DOHH2 (cell line): ENCODE data around the gene ZNF280B.

Experiments
- H3F3A ChIP-seq: fragments of 200-600 bp; sonication (generic), shearing (Covaris generic); 2 replicates; pipeline ENCODE4 v1.6.0; 2016; ENCODE audit warnings: antibody characterized with exemption, mild to moderate bottlenecking; ENCODE audit not compliant: control insufficient read depth, insufficient read depth
- H3K27ac ChIP-seq: fragments of 200-600 bp; sonication (generic); 2 replicates; pipeline ENCODE4 v1.5.1; 2014; ENCODE audit warnings: low read depth, mild to moderate bottlenecking, low read length, moderate library complexity
- H3K27me3 ChIP-seq: fragments of 200-600 bp; sonication (generic); 2 replicates; pipeline ENCODE4 v1.6.1; 2014; ENCODE audit warnings: mild to moderate bottlenecking, low read length, mixed read lengths; ENCODE audit not compliant: control insufficient read depth
- H3K36me3 ChIP-seq: fragments of 200-600 bp; sonication (generic); 2 replicates; pipeline ENCODE4 v1.6.1; 2014; ENCODE audit warnings: mild to moderate bottlenecking, low read length, moderate library complexity, mixed read lengths; ENCODE audit not compliant: control insufficient read depth
- H3K4me1 ChIP-seq: fragments of 200-600 bp; sonication (generic); 2 replicates; pipeline ENCODE4 v1.6.1; 2014; ENCODE audit warnings: mild to moderate bottlenecking, low read length, mixed read lengths; ENCODE audit not compliant: control insufficient read depth
- H3K4me2 ChIP-seq: fragments of 200-600 bp; sonication (generic); 2 replicates; pipeline ENCODE4 v1.6.0; 2014; ENCODE audit warnings: mild to moderate bottlenecking, low read length, moderate library complexity
- H3K4me3 ChIP-seq: fragments of 200-600 bp; sonication (generic); 2 replicates; pipeline ENCODE4 v1.5.1; 2014; ENCODE audit warnings: mild to moderate bottlenecking, low read length, mixed read lengths
- H3K79me2 ChIP-seq: fragments of 200-600 bp; sonication (generic); 2 replicates; pipeline ENCODE4 v1.6.1; 2014; ENCODE audit warnings: mild to moderate bottlenecking, low read length, mixed read lengths; ENCODE audit not compliant: control insufficient read depth
- H3K9me2 ChIP-seq: fragments of 200-600 bp; sonication (generic); replicated peaks from 2 replicates; pipeline ENCODE4 v1.6.1; 2014; ENCODE audit warnings: mild to moderate bottlenecking, low read length, mixed read lengths; ENCODE audit not compliant: control insufficient read depth
- H3K9me3 ChIP-seq: fragments of 200-600 bp; sonication (generic); 2 replicates; pipeline ENCODE4 v1.6.1; 2014; ENCODE audit warnings: antibody characterized with exemption, low read length, mixed read lengths; ENCODE audit not compliant: control insufficient read depth, insufficient read depth
- H4K20me1 ChIP-seq: fragments of 200-600 bp; sonication (generic); 2 replicates; pipeline ENCODE4 v1.6.0; 2014; ENCODE audit warnings: low read depth, mild to moderate bottlenecking, antibody characterized with exemption, low read length, moderate library complexity; ENCODE audit not compliant: control insufficient read depth, insufficient read depth
- EZH2phosphoT487 ChIP-seq: fragments of 200-600 bp; sonication (generic); IDR thresholded peaks from 2 replicates; pipeline ENCODE4 v1.6.1; 2017; ENCODE audit warnings: borderline replicate concordance, mild to moderate bottlenecking, antibody characterized with exemption, low read length, moderate library complexity, mixed read lengths
- TF ChIP-seq, protein P1 (sequence below): fragments of 200-600 bp; sonication (generic); IDR thresholded peaks from one replicate; pipeline ENCODE4 v1.5.1; 2014; ENCODE audit warnings: antibody characterized with exemption, mild to moderate bottlenecking, low read depth, low read length; ENCODE audit not compliant: poor library complexity, severe bottlenecking

ZNF280B gene

GRCh38 chr22:22521631-22522030 is 13.1 kb upstream of the ZNF280B start:
- H3K9me3 ChIP-seq: no peaks in the 10 kb centered on the region
- no peak overlapping the region for H3K4me3 ChIP-seq
- H3K36me3 ChIP-seq: no peaks in the 10 kb centered on the region
- H3K27me3 ChIP-seq: no peaks in the 10 kb centered on the region
- H3K79me2 ChIP-seq: no peaks in the 10 kb centered on the region
- H3F3A ChIP-seq: no peaks in the 10 kb centered on the region
- H3K9me2 ChIP-seq: no peaks in the 10 kb centered on the region
- peaks cover 44% of the 10 kb centered on the region for H3K4me1 ChIP-seq
- 0 out of 2 replicates have a peak overlapping the region, but pooled peaks have one; percentile 58 for H3K27ac ChIP-seq
- TF ChIP-seq, protein P1, sequence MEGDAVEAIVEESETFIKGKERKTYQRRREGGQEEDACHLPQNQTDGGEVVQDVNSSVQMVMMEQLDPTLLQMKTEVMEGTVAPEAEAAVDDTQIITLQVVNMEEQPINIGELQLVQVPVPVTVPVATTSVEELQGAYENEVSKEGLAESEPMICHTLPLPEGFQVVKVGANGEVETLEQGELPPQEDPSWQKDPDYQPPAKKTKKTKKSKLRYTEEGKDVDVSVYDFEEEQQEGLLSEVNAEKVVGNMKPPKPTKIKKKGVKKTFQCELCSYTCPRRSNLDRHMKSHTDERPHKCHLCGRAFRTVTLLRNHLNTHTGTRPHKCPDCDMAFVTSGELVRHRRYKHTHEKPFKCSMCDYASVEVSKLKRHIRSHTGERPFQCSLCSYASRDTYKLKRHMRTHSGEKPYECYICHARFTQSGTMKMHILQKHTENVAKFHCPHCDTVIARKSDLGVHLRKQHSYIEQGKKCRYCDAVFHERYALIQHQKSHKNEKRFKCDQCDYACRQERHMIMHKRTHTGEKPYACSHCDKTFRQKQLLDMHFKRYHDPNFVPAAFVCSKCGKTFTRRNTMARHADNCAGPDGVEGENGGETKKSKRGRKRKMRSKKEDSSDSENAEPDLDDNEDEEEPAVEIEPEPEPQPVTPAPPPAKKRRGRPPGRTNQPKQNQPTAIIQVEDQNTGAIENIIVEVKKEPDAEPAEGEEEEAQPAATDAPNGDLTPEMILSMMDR: no peak
- TF ChIP-seq EZH2phosphoT487: no peak
- no peaks in the 10 kb centered on the region for H4K20me1 ChIP-seq
- peak overlapping the region; percentile 75 for H3K4me2 ChIP-seq

- H4K20me1 ChIP-seq: no peaks in the 10 kb centered on the region
- peak overlapping the region; percentile 56 for H3K4me3 ChIP-seq
- H3K9me2 ChIP-seq: no peaks in the 10 kb centered on the region
- H3K27me3 ChIP-seq: no peaks in the 10 kb centered on the region
- no peak for TF ChIP-seq EZH2phosphoT487
- TF ChIP-seq, protein P1: no peak
- H3K9me3 ChIP-seq: no peaks in the 10 kb centered on the region
- H3K36me3 ChIP-seq: no peaks in the 10 kb centered on the region
- peaks cover 44% of the 10 kb centered on the region for H3K4me1 ChIP-seq
- no peaks in the 10 kb centered on the region for H3K79me2 ChIP-seq
- H3K27ac ChIP-seq: peak overlapping the region; percentile 58
- no peaks in the 10 kb centered on the region for H3F3A ChIP-seq
- H3K4me2 ChIP-seq: peak overlapping the region; percentile 75
Measured at GRCh38 chr22:22520667-22521602, 12.4 kb upstream of the ZNF280B start.

DNA sequence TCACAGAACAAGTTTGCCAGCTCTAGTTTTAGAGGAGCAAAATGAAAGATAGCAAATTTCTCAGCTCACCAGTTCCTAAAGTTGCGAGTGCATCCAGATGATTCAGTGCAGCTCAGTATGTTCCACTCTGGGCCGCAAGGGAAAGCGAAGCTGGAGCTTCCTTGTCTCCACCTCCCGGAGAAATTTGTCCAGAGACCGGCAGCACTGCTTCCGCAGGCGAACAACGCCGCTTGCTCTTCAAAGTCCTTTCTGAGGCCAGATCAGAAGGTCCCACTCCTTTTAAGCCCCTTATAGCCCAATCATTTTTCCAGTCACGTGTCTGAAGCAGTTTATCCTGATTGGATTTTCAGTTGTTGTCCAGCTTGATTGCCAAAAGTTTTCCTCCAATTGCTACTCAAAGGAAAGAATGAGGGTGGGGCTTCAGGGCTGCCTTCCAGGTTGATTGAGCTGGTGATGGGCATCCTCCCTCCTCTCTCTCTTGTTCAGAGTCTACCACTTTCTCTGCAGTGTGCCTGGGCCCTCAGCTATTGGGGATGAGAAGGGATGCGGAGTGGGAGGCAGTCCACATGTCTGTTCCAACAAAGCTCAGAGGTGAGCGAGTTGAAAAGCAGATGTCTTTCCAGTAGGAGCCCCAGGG is 11.6 kb upstream of the ZNF280B start, which contains the start of gene ZNF280A:
Gene ZNF280A, minus strand, starts transcription at position 251 of the 637 bp plus-strand sequence. CDS start 4,640 bp downstream, outside the sequence.
- no peaks in the 10 kb centered on the region for H3K79me2 ChIP-seq
- no peaks in the 10 kb centered on the region for H3K36me3 ChIP-seq
- peaks cover 44% of the 10 kb centered on the region for H3K4me1 ChIP-seq
- no peaks in the 10 kb centered on the region for H3K9me2 ChIP-seq
- H4K20me1 ChIP-seq: no peaks in the 10 kb centered on the region
- H3F3A ChIP-seq: no peaks in the 10 kb centered on the region
- peak within 1 kb of the TSS; percentile 75 for H3K4me2 ChIP-seq
- H3K4me3 ChIP-seq: peak within 1 kb of the TSS; percentile 56
- peak within 1 kb of the TSS; percentile 58 for H3K27ac ChIP-seq
- TF ChIP-seq EZH2phosphoT487: no peak
- TF ChIP-seq, protein P1: no peak
- H3K27me3 ChIP-seq: no peaks in the 10 kb centered on the region
- H3K9me3 ChIP-seq: no peaks in the 10 kb centered on the region
